GM23338 (cell line): Measurements from ENCODE around the gene TMEFF1. TPM values are rescaled to one million over a fixed set of nuclear protein-coding genes. Genes with fewer than 3 reads are reported as not detected.

Experiments
- ATAC-seq: fragments of 200-7000 bp; cut with Tn5 transposase; 3 replicates; pipeline ENCODE4 v1.9.1; 2020
- DNase-seq: peaks from one replicate; pipeline ENCODE4 v3.0.0-alpha.2; 2015; ENCODE audit warnings: low spot score
- H2AFZ ChIP-seq: fragments of 200-600 bp; sonication (generic); 2 replicates; pipeline ENCODE4 v1.8.0; 2016; ENCODE audit warnings: antibody characterized with exemption, mild to moderate bottlenecking, moderate library complexity
- H3F3A ChIP-seq: fragments of 200-600 bp; sonication (generic); replicated peaks from 2 replicates; pipeline ENCODE4 v1.8.0; 2017; ENCODE audit warnings: antibody characterized with exemption, mixed run types, low read depth
- H3K27ac ChIP-seq: fragments of 200-600 bp; sonication (generic); 2 replicates; pipeline ENCODE4 v1.6.1; 2016; ENCODE audit warnings: low read depth
- H3K27me3 ChIP-seq: fragments of 200-600 bp; sonication (generic); 2 replicates; pipeline ENCODE4 v1.8.0; 2016; ENCODE audit warnings: mild to moderate bottlenecking, mixed run types, moderate library complexity; ENCODE audit not compliant: insufficient read depth
- H3K36me3 ChIP-seq: fragments of 200-600 bp; sonication (generic); 2 replicates; pipeline ENCODE4 v1.8.0; 2016; ENCODE audit warnings: mild to moderate bottlenecking; ENCODE audit not compliant: insufficient read depth
- H3K4me1 ChIP-seq: fragments of 200-600 bp; sonication (generic); 2 replicates; pipeline ENCODE4 v1.8.0; 2016; ENCODE audit warnings: mild to moderate bottlenecking, moderate library complexity; ENCODE audit not compliant: insufficient read depth
- H3K4me2 ChIP-seq: fragments of 200-600 bp; sonication (generic); 2 replicates; pipeline ENCODE4 v1.7.1; 2017; ENCODE audit warnings: mixed run types
- H3K4me3 ChIP-seq: fragments of 200-600 bp; sonication (generic); 2 replicates; pipeline ENCODE4 v1.6.1; 2016; ENCODE audit warnings: mixed run types
- H3K79me2 ChIP-seq: fragments of 200-600 bp; sonication (generic); replicated peaks from 2 replicates; pipeline ENCODE4 v1.8.0; 2017; ENCODE audit warnings: mild to moderate bottlenecking; ENCODE audit not compliant: insufficient read depth
- H3K9me2 ChIP-seq: fragments of 200-600 bp; sonication (generic); 2 replicates; pipeline ENCODE4 v1.8.0; 2017; ENCODE audit not compliant: insufficient read depth
- H4K20me1 ChIP-seq: fragments of 200-600 bp; sonication (generic); replicated peaks from 2 replicates; pipeline ENCODE4 v1.8.0; 2017; ENCODE audit warnings: mild to moderate bottlenecking; ENCODE audit not compliant: insufficient read depth
- H3K27ac Mint-ChIP-seq: 2 replicates; pipeline ENCODE4 v1.8.0; 2020; ENCODE audit warnings: inconsistent platforms, mild to moderate bottlenecking, moderate library complexity, mixed read lengths
- H3K27me3 Mint-ChIP-seq: 3 replicates; pipeline ENCODE4 v1.8.0; 2022; ENCODE audit warnings: low read depth, mild to moderate bottlenecking, moderate library complexity, mixed read lengths, inconsistent platforms; ENCODE audit not compliant: insufficient read depth, poor library complexity
- H3K36me3 Mint-ChIP-seq: 3 replicates; pipeline ENCODE4 v1.8.0; 2021; ENCODE audit warnings: low read depth, mild to moderate bottlenecking, inconsistent platforms, moderate library complexity, mixed read lengths
- H3K4me1 Mint-ChIP-seq: 3 replicates; pipeline ENCODE4 v1.8.0; 2020; ENCODE audit warnings: mild to moderate bottlenecking, inconsistent platforms, mixed read lengths
- H3K4me3 Mint-ChIP-seq: 3 replicates; pipeline ENCODE4 v1.8.0; 2021; ENCODE audit warnings: moderate library complexity, mild to moderate bottlenecking, inconsistent platforms, mixed read lengths
- H3K9me3 Mint-ChIP-seq: 3 replicates; pipeline ENCODE4 v1.8.0; 2020; ENCODE audit warnings: moderate library complexity, mild to moderate bottlenecking, inconsistent platforms, mixed read lengths
- CREB1 ChIP-seq: fragments of 250-450 bp; sonication (Bioruptor Pico); IDR thresholded peaks from 2 replicates; pipeline ENCODE4 v1.5.0; 2020; ENCODE audit warnings: low read depth, mild to moderate bottlenecking, moderate library complexity
- EZH2 ChIP-seq: fragments of 200-600 bp; sonication (generic); IDR thresholded peaks from one replicate; pipeline ENCODE4 v1.8.0; 2017; ENCODE audit warnings: antibody characterized with exemption, mild to moderate bottlenecking, low read depth; ENCODE audit not compliant: unreplicated experiment
- EZH2phosphoT487 ChIP-seq: fragments of 200-600 bp; sonication (generic); IDR thresholded peaks from one replicate; pipeline ENCODE4 v1.8.1; 2018; ENCODE audit warnings: antibody characterized with exemption; ENCODE audit not compliant: unreplicated experiment
- JUNB ChIP-seq: IDR thresholded peaks from one replicate; pipeline ENCODE4 v1.6.1; 2016; ENCODE audit warnings: antibody characterized with exemption; ENCODE audit not compliant: unreplicated experiment
- REST ChIP-seq: IDR thresholded peaks from one replicate; pipeline ENCODE4 v1.6.1; 2018; ENCODE audit warnings: antibody characterized with exemption; ENCODE audit not compliant: unreplicated experiment
- STAT1 ChIP-seq: IDR thresholded peaks from one replicate; pipeline ENCODE4 v1.6.1; 2016; ENCODE audit warnings: antibody characterized with exemption; ENCODE audit not compliant: unreplicated experiment
- ZNF114 ChIP-seq: fragments of 250-450 bp; sonication (Bioruptor Pico); IDR thresholded peaks from 2 replicates; pipeline ENCODE4 v1.5.0; 2020; ENCODE audit warnings: mild to moderate bottlenecking, moderate library complexity
- polyA plus RNA-seq: library from polyadenylated mRNA; unstranded; fragments of >200 nt; fragmentation: Nextera tagmentation; extraction: Ambion mirVana; gene quantifications from 2 replicates; pipeline ENCODE4 v1.2.1, GENCODE V29; 2016
- total RNA-seq: library from RNA; depleted of rRNA; stranded (reverse); fragments of >200 nt; shearing (Covaris generic); gene quantifications from 2 replicates; pipeline ENCODE4 v1.2.3, GENCODE V29; 2014
- TF ChIP-seq, protein P1 (sequence below): fragments of 250-450 bp; sonication (Bioruptor Pico); IDR thresholded peaks from 2 replicates; pipeline ENCODE4 v1.5.0; 2020; ENCODE audit warnings: mild to moderate bottlenecking, moderate library complexity
- TF ChIP-seq, protein P2 (sequence below), 2 experiments: fragments of 200-600 bp in 1 of 2; sonication (generic) in 1 of 2; conservative IDR thresholded peaks; 2 replicates each; pipeline versions ENCODE4 v1.5.1 to v1.6.1; 2016 to 2017; ENCODE audit warnings: antibody characterized with exemption in 2 of 2, low read depth in 2 of 2, mild to moderate bottlenecking in 2 of 2, moderate library complexity in 1 of 2

Gene TMEFF1
- total and polyA plus RNA-seq, 2 experiments from 2014 or later, result 6.6 to 85.2 TPM

- Histone ChIP-seq H3K79me2 (peaks cover 78% of the 10 kb centered on the region), H3K4me2 (no peak overlapping the region)
- no peak for DNase-seq
These were observed 42.5 kb upstream of the TMEFF1 start for GRCh38 chr9:100430286-100430940.

DNA sequence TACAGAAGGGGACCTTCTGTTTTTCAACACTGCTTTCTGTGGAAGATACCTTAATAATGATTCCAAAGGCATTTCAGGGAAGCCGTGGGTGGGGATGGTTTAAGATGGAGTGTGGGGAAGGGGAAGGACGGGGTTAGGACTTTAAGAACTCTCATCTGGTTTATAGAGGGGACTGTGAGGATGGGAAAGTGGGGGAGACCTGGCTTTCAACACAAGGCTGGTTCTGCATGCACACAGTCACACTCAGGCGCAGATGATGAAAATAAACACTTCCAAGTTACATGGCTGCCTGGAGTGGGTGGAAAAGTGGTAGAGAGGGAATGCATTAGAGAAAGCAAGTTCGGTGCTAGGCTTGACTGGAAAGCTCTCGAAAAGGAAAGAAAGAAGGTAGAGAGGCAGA, 41.1 kb upstream of the TMEFF1 start:
- H3K36me3 ChIP-seq, result no peaks in the 10 kb centered on the region
- H4K20me1 ChIP-seq, result peaks cover 5% of the 10 kb centered on the region; the same call in 1 of the 2 replicates
- H3K9me3 Mint-ChIP-seq, result no peaks in the 10 kb centered on the region
- H3K79me2 ChIP-seq, result peaks cover 89% of the 10 kb centered on the region
- H3F3A ChIP-seq, result peaks cover 3% of the 10 kb centered on the region; the same call in 1 of the 2 replicates
- H3K27me3 ChIP-seq, result no peaks in the 10 kb centered on the region
- no peak overlapping the region for H2AFZ ChIP-seq
- peaks cover 3% of the 10 kb centered on the region for H3K27me3 Mint-ChIP-seq
- peaks cover 12% of the 10 kb centered on the region; the same call in 2 of the 3 replicates for H3K36me3 Mint-ChIP-seq
- no peak overlapping the region for H3K4me3 ChIP-seq
- H3K4me1 Mint-ChIP-seq, result peaks cover 22% of the 10 kb centered on the region
- no peak overlapping the region for H3K27ac Mint-ChIP-seq
- H3K27ac ChIP-seq, result no peak overlapping the region
- no peak overlapping the region for H3K4me3 Mint-ChIP-seq
- ATAC-seq, result no peak
- no peak overlapping the region for H3K4me2 ChIP-seq
- no peak for DNase-seq
- peaks cover 12% of the 10 kb centered on the region for H3K4me1 ChIP-seq
- H3K9me2 ChIP-seq, result 0 out of 2 replicates have a peak, but pooled peaks cover 4% of the 10 kb centered on the region
- TF ChIP-seq JUNB (no peak), EZH2 (no peak), STAT1 (no peak), ZNF114 (CRISPR knock-in tag) (no peak), EZH2phosphoT487 (no peak), REST (no peak), CREB1 (no peak)
- TF ChIP-seq, protein P1, sequence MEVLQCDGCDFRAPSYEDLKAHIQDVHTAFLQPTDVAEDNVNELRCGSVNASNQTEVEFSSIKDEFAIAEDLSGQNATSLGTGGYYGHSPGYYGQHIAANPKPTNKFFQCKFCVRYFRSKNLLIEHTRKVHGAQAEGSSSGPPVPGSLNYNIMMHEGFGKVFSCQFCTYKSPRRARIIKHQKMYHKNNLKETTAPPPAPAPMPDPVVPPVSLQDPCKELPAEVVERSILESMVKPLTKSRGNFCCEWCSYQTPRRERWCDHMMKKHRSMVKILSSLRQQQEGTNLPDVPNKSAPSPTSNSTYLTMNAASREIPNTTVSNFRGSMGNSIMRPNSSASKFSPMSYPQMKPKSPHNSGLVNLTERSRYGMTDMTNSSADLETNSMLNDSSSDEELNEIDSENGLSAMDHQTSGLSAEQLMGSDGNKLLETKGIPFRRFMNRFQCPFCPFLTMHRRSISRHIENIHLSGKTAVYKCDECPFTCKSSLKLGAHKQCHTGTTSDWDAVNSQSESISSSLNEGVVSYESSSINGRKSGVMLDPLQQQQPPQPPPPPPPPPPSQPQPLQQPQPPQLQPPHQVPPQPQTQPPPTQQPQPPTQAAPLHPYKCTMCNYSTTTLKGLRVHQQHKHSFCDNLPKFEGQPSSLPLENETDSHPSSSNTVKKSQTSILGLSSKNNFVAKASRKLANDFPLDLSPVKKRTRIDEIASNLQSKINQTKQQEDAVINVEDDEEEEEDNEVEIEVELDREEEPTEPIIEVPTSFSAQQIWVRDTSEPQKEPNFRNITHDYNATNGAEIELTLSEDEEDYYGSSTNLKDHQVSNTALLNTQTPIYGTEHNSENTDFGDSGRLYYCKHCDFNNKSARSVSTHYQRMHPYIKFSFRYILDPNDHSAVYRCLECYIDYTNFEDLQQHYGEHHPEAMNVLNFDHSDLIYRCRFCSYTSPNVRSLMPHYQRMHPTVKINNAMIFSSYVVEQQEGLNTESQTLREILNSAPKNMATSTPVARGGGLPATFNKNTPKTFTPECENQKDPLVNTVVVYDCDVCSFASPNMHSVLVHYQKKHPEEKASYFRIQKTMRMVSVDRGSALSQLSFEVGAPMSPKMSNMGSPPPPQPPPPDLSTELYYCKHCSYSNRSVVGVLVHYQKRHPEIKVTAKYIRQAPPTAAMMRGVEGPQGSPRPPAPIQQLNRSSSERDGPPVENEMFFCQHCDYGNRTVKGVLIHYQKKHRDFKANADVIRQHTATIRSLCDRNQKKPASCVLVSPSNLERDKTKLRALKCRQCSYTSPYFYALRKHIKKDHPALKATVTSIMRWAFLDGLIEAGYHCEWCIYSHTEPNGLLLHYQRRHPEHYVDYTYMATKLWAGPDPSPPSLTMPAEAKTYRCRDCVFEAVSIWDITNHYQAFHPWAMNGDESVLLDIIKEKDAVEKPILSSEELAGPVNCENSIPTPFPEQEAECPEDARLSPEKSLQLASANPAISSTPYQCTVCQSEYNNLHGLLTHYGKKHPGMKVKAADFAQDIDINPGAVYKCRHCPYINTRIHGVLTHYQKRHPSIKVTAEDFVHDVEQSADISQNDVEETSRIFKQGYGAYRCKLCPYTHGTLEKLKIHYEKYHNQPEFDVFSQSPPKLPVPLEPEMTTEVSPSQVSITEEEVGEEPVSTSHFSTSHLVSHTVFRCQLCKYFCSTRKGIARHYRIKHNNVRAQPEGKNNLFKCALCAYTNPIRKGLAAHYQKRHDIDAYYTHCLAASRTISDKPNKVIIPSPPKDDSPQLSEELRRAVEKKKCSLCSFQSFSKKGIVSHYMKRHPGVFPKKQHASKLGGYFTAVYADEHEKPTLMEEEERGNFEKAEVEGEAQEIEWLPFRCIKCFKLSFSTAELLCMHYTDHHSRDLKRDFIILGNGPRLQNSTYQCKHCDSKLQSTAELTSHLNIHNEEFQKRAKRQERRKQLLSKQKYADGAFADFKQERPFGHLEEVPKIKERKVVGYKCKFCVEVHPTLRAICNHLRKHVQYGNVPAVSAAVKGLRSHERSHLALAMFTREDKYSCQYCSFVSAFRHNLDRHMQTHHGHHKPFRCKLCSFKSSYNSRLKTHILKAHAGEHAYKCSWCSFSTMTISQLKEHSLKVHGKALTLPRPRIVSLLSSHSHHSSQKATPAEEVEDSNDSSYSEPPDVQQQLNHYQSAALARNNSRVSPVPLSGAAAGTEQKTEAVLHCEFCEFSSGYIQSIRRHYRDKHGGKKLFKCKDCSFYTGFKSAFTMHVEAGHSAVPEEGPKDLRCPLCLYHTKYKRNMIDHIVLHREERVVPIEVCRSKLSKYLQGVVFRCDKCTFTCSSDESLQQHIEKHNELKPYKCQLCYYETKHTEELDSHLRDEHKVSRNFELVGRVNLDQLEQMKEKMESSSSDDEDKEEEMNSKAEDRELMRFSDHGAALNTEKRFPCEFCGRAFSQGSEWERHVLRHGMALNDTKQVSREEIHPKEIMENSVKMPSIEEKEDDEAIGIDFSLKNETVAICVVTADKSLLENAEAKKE (CRISPR knock-in tag), result no peak
- TF ChIP-seq, protein P2, sequence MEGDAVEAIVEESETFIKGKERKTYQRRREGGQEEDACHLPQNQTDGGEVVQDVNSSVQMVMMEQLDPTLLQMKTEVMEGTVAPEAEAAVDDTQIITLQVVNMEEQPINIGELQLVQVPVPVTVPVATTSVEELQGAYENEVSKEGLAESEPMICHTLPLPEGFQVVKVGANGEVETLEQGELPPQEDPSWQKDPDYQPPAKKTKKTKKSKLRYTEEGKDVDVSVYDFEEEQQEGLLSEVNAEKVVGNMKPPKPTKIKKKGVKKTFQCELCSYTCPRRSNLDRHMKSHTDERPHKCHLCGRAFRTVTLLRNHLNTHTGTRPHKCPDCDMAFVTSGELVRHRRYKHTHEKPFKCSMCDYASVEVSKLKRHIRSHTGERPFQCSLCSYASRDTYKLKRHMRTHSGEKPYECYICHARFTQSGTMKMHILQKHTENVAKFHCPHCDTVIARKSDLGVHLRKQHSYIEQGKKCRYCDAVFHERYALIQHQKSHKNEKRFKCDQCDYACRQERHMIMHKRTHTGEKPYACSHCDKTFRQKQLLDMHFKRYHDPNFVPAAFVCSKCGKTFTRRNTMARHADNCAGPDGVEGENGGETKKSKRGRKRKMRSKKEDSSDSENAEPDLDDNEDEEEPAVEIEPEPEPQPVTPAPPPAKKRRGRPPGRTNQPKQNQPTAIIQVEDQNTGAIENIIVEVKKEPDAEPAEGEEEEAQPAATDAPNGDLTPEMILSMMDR (conservative IDR thresholded peaks at IDR 0.05; ENCODE audit: low read depth in 2 of 2), result no peak

More at GRCh38 chr9:100430286-100430940, 42.5 kb upstream of the TMEFF1 start:
- Mint-ChIP-seq H3K4me3 (no peak overlapping the region; the same call in 2 of the 3 replicates), H3K4me1 (peaks cover 33% of the 10 kb centered on the region), H3K27me3 (peaks cover 7% of the 10 kb centered on the region), H3K36me3 (peaks cover 12% of the 10 kb centered on the region; the same call in 2 of the 3 replicates), H3K27ac (no peak overlapping the region), H3K9me3 (no peaks in the 10 kb centered on the region)
- no peak overlapping the region for H3K4me3 ChIP-seq
- H3K36me3 ChIP-seq, result no peaks in the 10 kb centered on the region
- peaks cover 4% of the 10 kb centered on the region; the same call in 1 of the 2 replicates for H3F3A ChIP-seq
- no peaks in the 10 kb centered on the region for H3K27me3 ChIP-seq
- H2AFZ ChIP-seq, result no peak overlapping the region
- H3K4me1 ChIP-seq, result peaks cover 18% of the 10 kb centered on the region
- no peak for TF ChIP-seq ZNF114 (CRISPR knock-in tag)
- no peak for ATAC-seq
- 0 out of 2 replicates have a peak, but pooled peaks cover 3% of the 10 kb centered on the region for H3K9me2 ChIP-seq
- H3K27ac ChIP-seq, result no peak overlapping the region
- peaks cover 5% of the 10 kb centered on the region; the same call in 1 of the 2 replicates for H4K20me1 ChIP-seq
